Measurements from ENCODE around the gene SUGP2.
"Not testable (repeated sequence)": the region's sequence is repeated elsewhere in the genome, so short reads cannot be mapped to it uniquely, and the experiment has no call there.

The SUGP2 gene

GRCh38 chr19:18987456-18987855 is 45.9 kb downstream of the SUGP2 start:
- no peak for DNase-seq

GRCh38 chr19:18985257-18985656 is 48.1 kb downstream of the SUGP2 start:
- DNase-seq, result no peak

GRCh38 chr19:18984251-18984650 is 49.1 kb downstream of the SUGP2 start:
- no peak for DNase-seq

- no peak for DNase-seq
Measured at GRCh38 chr19:18982669-18983068, 50.6 kb downstream of the SUGP2 start.

- no peak for DNase-seq
Measured at GRCh38 chr19:18980432-18981020, 52.8 kb downstream of the SUGP2 start.

GRCh38 chr19:18978616-18979015 is 54.7 kb downstream of the SUGP2 start:
- DNase-seq, result no peak

GRCh38 chr19:18975869-18976268 is 57.4 kb downstream of the SUGP2 start:
- DNase-seq, result no peak

GRCh38 chr19:18975011-18975410 is 58.3 kb downstream of the SUGP2 start:
- DNase-seq, result no peak

- no peak for DNase-seq
Measured at GRCh38 chr19:18972851-18973250, 60.5 kb downstream of the SUGP2 start.

- DNase-seq, result no peak
Measured at GRCh38 chr19:18972301-18972811, 61.0 kb downstream of the SUGP2 start.

- no peak for DNase-seq
Measured at GRCh38 chr19:18969931-18970659, 63.2 kb downstream of the SUGP2 start.

GRCh38 chr19:18967358-18968146 is 65.8 kb downstream of the SUGP2 start:
- DNase-seq, result no peak

GRCh38 chr19:18966307-18966706 is 67.0 kb downstream of the SUGP2 start:
- no peak for DNase-seq

- no peak for DNase-seq
Measured at GRCh38 chr19:18964121-18964520, 69.2 kb downstream of the SUGP2 start.

- DNase-seq, result no peak
Measured at GRCh38 chr19:18961767-18962620, 71.3 kb downstream of the SUGP2 start.

- DNase-seq, result no peak
Measured at GRCh38 chr19:18960370-18960769, 72.9 kb downstream of the SUGP2 start.

- DNase-seq, result no peak
Measured at GRCh38 chr19:18955042-18955441, 78.3 kb downstream of the SUGP2 start.

GRCh38 chr19:18954094-18954493 is 79.2 kb downstream of the SUGP2 start:
- no peak for DNase-seq

GRCh38 chr19:18952364-18953003 is 80.8 kb downstream of the SUGP2 start:
- DNase-seq, result not testable (repeated sequence)

- no peak for DNase-seq
Measured at GRCh38 chr19:18951721-18952281, 81.5 kb downstream of the SUGP2 start.

GRCh38 chr19:18949858-18950257 is 83.5 kb downstream of the SUGP2 start:
- DNase-seq, result no peak

GRCh38 chr19:18948976-18949356 is 84.4 kb downstream of the SUGP2 start:
- DNase-seq, result no peak

All from activated T-cell treated with anti-CD3 and anti-CD28 coated beads for 4 hours (primary cell).